D721Med (cell line): ENCODE results near the gene NPC2.

ENCODE experiments used
- DNase-seq: peaks from one replicate; pipeline ENCODE4 v3.0.0; 2011; ENCODE audit warnings: low spot score; ENCODE audit not compliant: insufficient read length
- FAIRE-seq: peaks from 2 replicates; lab custom pipeline; 2011; peaks lifted over from hg19 to GRCh38; lab: Jason Lieb, UNC
- TF ChIP-seq, protein P1 (sequence below): IDR thresholded peaks from 2 replicates; pipeline ENCODE4 v1.5.1; 2012; ENCODE audit warnings: mild to moderate bottlenecking, control low read depth; ENCODE audit not compliant: insufficient read depth; ENCODE audit errors: missing control alignments

Gene NPC2

DNA sequence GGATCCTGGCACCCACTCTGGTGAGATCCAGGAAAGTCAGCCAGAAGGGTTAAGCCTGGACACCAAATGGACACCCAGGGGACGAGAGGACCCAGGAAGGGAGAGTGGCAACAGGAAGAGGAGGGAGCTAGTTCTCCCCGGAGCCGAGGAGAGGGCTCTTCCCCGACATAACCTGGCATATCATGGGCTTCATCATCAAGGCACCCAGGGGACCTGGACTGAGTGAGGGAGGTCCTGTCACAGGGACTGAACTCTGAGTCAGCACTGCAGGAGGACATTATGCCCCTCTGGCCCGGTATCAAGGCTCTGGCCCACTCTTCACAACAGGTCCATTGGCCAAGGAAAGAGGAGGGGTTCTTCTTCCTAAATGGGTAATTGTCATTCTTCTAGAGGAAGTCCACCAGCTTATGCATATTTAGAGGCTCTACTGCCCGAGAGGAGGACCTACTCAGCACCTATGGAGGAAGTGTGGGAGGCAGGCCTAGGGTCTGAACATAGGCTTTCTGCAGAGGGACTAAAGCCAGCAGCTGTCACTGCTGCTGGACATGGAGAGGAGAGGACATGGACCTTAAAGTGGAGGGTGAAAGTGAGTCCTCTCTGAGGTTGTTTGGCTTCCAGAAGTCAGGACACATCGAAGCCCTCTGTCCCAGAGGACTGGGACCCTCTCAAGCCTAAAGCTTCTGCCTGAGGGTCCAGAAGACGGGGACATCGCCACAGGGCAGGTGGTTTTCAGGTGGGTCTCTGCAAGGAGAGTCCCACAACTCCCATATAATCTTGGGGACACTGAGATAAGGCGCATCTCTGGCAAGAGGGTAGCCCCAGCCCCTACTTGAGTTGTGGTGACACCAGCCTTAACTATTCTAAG, 19.1 kb upstream of the NPC2 start:
- FAIRE-seq (no peak), DNase-seq (no peak)
- TF ChIP-seq, protein P1, sequence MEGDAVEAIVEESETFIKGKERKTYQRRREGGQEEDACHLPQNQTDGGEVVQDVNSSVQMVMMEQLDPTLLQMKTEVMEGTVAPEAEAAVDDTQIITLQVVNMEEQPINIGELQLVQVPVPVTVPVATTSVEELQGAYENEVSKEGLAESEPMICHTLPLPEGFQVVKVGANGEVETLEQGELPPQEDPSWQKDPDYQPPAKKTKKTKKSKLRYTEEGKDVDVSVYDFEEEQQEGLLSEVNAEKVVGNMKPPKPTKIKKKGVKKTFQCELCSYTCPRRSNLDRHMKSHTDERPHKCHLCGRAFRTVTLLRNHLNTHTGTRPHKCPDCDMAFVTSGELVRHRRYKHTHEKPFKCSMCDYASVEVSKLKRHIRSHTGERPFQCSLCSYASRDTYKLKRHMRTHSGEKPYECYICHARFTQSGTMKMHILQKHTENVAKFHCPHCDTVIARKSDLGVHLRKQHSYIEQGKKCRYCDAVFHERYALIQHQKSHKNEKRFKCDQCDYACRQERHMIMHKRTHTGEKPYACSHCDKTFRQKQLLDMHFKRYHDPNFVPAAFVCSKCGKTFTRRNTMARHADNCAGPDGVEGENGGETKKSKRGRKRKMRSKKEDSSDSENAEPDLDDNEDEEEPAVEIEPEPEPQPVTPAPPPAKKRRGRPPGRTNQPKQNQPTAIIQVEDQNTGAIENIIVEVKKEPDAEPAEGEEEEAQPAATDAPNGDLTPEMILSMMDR, result no peak

DNA sequence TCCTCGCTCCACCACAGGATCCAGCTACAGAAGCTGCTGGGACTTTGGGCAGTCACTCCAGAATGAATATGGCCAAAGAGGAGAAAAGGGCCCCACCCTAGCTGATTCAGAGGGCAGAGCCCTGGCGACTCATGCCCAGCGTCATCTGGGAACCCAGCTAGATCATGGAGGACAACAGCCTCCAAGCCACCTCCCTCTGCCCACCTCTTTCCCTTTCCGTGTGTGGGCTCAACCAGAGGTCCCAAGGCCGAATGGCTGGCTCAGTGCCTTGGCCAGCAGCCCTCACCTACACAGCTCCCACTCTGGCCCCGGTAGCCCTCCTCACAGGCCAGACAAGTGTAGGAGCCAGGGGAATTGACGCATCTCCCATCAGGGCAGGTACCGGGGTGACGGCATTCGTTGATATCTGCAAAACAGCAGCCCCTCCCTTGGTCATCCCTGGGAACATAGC, 17.9 kb upstream of the NPC2 start:
- TF ChIP-seq, protein P1, result no peak
- FAIRE-seq (no peak), DNase-seq (no peak)

DNA sequence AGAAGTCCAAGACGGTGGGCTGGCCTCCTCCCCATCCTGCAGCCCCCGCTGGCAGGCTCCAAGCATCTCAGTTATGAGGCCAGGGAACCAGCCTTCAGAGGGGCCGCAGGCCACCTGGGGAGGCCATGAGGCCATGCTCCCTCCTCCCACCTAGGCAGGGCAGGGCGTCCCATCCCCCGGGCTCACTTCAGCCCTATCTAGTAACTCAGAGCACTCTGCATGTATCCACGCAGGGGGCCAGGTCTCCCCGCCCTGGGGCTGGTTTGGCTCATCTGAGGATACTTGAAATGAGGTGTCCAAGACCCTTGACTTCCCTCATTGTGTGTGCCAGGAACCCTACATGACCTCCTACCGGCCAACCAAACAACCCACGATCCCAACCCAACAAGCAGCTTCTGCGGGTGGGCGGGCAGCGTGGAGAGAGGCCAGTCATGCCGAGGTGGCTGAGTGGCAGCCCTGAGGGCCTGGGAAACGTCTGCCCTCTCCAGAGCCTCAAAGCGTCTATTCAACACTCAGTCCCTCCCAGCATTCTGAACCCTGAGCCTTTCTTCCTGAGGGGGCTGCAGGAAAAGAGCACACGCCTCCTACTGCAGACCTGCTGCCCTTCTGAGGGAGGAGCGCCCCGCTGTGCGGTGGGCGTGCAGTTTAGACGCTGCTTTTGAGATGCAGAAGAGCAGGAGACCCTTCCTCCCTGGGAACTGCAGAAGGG, 17.3 kb upstream of the NPC2 start:
- FAIRE-seq (no peak), DNase-seq (no peak)
- TF ChIP-seq, protein P1, result no peak

DNA sequence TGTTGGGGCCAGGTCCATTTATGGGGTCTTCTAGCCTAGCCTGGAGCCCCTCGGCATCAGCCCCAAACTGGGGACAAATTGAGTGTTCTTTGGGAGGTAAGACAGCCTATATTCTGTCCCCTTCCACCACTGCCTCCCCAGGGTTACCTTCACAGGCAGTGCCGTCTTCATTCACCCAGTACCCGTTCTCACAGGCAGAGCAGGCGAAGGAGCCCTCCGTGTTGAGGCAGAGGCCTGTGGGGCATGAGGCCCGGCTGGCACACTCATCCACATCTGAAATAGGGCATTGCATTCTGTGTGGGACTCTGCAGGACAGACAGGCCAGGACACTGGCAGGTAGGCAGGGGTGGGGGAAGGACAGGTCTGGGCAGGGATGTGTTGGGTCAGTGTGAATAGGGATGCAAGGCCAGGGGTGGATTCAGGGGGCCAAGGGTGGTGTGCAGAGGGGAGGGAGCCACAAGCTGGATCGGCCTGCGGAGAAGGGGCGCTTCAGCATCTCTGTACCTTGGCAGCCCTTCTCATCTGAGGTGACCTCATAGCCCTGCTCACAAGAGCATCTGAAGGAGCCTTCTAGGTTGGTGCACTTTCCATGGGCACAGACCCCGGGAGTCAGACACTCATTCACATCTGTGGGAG, 16.6 kb upstream of the NPC2 start:
- TF ChIP-seq, protein P1, result no peak
- DNase-seq (no peak), FAIRE-seq (no peak)

DNA sequence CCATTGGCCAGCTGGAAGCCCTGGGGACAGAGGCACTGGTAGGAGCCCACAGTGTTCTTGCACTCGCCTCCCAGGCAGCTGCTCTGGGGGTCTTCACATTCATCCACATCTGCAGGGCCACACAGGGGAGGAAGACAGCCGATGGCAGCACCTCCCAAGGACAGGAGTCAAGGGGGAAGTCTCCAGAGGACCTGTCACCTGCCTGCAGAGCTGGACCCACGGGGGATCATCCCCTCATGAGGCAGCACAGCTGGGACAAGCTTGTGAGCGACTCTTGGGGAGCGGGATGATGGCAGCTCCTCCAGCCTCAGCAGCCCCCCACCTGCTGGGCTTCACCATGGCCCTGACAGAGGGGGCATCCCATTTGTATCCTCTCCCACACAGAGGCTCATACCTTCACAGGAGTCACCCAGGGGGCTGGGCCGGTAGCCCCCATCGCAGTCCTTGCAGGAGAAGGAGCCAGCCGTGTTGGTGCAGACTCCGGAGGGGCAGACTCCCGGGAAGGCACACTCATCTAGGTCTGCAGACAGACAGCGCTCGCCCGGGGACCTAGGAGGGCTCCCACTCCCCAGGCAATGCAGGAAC, 15.8 kb upstream of the NPC2 start:
- TF ChIP-seq, protein P1, result no peak
- FAIRE-seq, result no peak
- DNase-seq, result no peak

DNA sequence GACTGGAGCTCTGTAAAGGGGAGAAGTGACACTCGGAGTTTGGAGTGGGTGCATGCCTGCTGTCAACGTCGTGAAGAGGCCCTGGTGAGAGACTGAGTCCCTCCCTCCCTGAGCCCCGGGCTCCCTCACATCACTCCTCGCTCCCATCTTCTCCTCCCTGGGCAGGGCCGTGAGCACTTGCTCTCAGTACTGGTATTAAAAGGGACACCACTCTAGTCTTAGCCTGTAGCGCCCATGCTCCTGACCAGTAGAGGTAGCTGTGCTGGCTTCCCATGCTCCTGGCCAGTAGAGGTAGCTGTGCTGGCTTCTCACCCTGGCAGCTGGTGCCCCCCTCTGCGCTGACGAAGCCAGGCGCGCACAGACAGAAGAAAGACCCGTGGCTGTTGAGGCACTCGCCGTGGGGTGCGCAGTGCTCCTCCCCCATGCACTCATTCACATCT, 15.2 kb upstream of the NPC2 start:
- TF ChIP-seq, protein P1, result peak; percentile 39
- FAIRE-seq, result no peak
- DNase-seq, result no peak
